Hematopoietic multipotent progenitor cell treated with erythropoietin and hydrocortisone succinate and interleukin-3 and kit ligand, for 17 days (in vitro differentiated cells): ENCODE results near the gene IQSEC1.
A peak's percentile ranks its signal among the peaks of the same experiment; 100 is the strongest.

Experiments used
- DNase-seq: peaks from one replicate; pipeline ENCODE4 v3.0.0-alpha.2; 2015; ENCODE audit warnings: low spot score

IQSEC1 gene

GRCh38 chr3:13015286-13016082, 57.7 kb downstream of the IQSEC1 start:
- DNase-seq = peak; percentile 33

- DNase-seq = peak; percentile 17
Observed at GRCh38 chr3:13014755-13015285, 58.4 kb downstream of the IQSEC1 start.

- peak; percentile 21 for DNase-seq
Observed at GRCh38 chr3:13013994-13014754, 59.1 kb downstream of the IQSEC1 start.

- DNase-seq = no peak
Observed at GRCh38 chr3:13013566-13013965, 59.7 kb downstream of the IQSEC1 start.

- DNase-seq = no peak
Observed at GRCh38 chr3:13013151-13013561, 60.1 kb downstream of the IQSEC1 start.

GRCh38 chr3:13012221-13012691, 61.0 kb downstream of the IQSEC1 start:
- DNase-seq = peak; percentile 18

- no peak for DNase-seq
Observed at GRCh38 chr3:13011573-13012220, 61.5 kb downstream of the IQSEC1 start.

- no peak for DNase-seq
Observed at GRCh38 chr3:13010780-13011572, 62.3 kb downstream of the IQSEC1 start.

- DNase-seq = no peak
Observed at GRCh38 chr3:13009946-13010315, 63.3 kb downstream of the IQSEC1 start.

- no peak for DNase-seq
Observed at GRCh38 chr3:13009132-13009945, 63.9 kb downstream of the IQSEC1 start.

- DNase-seq = no peak
Observed at GRCh38 chr3:13008155-13008995, 64.9 kb downstream of the IQSEC1 start.

GRCh38 chr3:13007251-13007941, 65.8 kb downstream of the IQSEC1 start:
- no peak for DNase-seq

- DNase-seq = no peak
Observed at GRCh38 chr3:13006216-13006990, 66.8 kb downstream of the IQSEC1 start.

GRCh38 chr3:13005301-13005700, 67.9 kb downstream of the IQSEC1 start:
- DNase-seq = no peak

- DNase-seq = no peak
Observed at GRCh38 chr3:13004376-13004775, 68.9 kb downstream of the IQSEC1 start.

- no peak for DNase-seq
Observed at GRCh38 chr3:13003608-13004007, 69.6 kb downstream of the IQSEC1 start.

GRCh38 chr3:13002398-13003124, 70.7 kb downstream of the IQSEC1 start:
- no peak for DNase-seq
